Neural progenitor cell (in vitro differentiated cells): Measurements from ENCODE around the gene FBLN1. TPM values are rescaled to one million over a fixed set of nuclear protein-coding genes. Genes with fewer than 3 reads are reported as not detected.

Experiments used
- DNase-seq: peaks from one replicate; pipeline ENCODE4 v3.0.0-alpha.2; 2016; ENCODE audit warnings: low spot score
- H2AFZ ChIP-seq: fragments of 200-600 bp; sonication (generic); replicated peaks from 2 replicates; pipeline ENCODE4 v1.6.1; 2016; ENCODE audit warnings: antibody characterized with exemption
- H3F3A ChIP-seq: fragments of 200-600 bp; sonication (generic); 2 replicates; pipeline ENCODE4 v1.6.1; 2016; ENCODE audit warnings: antibody characterized with exemption, low read depth
- H3K27ac ChIP-seq: fragments of 200-600 bp; sonication (generic); 2 replicates; pipeline ENCODE4 v1.5.1; 2016; ENCODE audit warnings: mild to moderate bottlenecking
- H3K27me3 ChIP-seq: fragments of 200-600 bp; sonication (generic); 2 replicates; pipeline ENCODE4 v1.6.1; 2016; ENCODE audit warnings: mild to moderate bottlenecking, moderate library complexity
- H3K36me3 ChIP-seq: fragments of 200-600 bp; sonication (generic); 2 replicates; pipeline ENCODE4 v1.5.1; 2016
- H3K4me1 ChIP-seq: fragments of 200-600 bp; sonication (generic); 2 replicates; pipeline ENCODE4 v1.6.1; 2016; ENCODE audit warnings: mixed run types
- H3K4me2 ChIP-seq: fragments of 200-600 bp; sonication (generic); 2 replicates; pipeline ENCODE4 v1.6.1; 2016
- H3K4me3 ChIP-seq: fragments of 200-600 bp; sonication (generic); 2 replicates; pipeline ENCODE4 v1.5.1; 2016
- H3K79me2 ChIP-seq: fragments of 200-600 bp; sonication (generic); 2 replicates; pipeline ENCODE4 v1.6.1; 2016; ENCODE audit warnings: low read depth
- H3K9ac ChIP-seq: fragments of 200-600 bp; sonication (generic); 2 replicates; pipeline ENCODE4 v1.6.1; 2016
- H3K9me3 ChIP-seq: fragments of 200-600 bp; sonication (generic); 2 replicates; pipeline ENCODE4 v1.5.1; 2016; ENCODE audit warnings: low read depth
- H4K20me1 ChIP-seq: fragments of 200-600 bp; sonication (generic); 2 replicates; pipeline ENCODE4 v1.6.1; 2016; ENCODE audit warnings: low read depth
- H3K27ac Mint-ChIP-seq: 3 replicates; pipeline ENCODE4 v1.8.0; 2021; ENCODE audit warnings: mixed read lengths
- H3K27me3 Mint-ChIP-seq: 2 replicates; pipeline ENCODE4 v1.8.0; 2022; ENCODE audit warnings: low read depth, mild to moderate bottlenecking, inconsistent platforms, moderate library complexity, mixed read lengths; ENCODE audit not compliant: insufficient read depth
- H3K36me3 Mint-ChIP-seq: 3 replicates; pipeline ENCODE4 v1.8.0; 2021; ENCODE audit warnings: mixed read lengths
- H3K4me1 Mint-ChIP-seq: 3 replicates; pipeline ENCODE4 v1.8.0; 2021; ENCODE audit warnings: mixed read lengths
- H3K4me3 Mint-ChIP-seq: 3 replicates; pipeline ENCODE4 v1.8.0; 2021; ENCODE audit warnings: mild to moderate bottlenecking, moderate library complexity, mixed read lengths
- H3K9me3 Mint-ChIP-seq: 3 replicates; pipeline ENCODE4 v1.8.0; 2020; ENCODE audit warnings: mixed read lengths
- EZH2 ChIP-seq: fragments of 200-600 bp; sonication (generic); IDR thresholded peaks from 2 replicates; pipeline ENCODE4 v1.6.1; 2017; ENCODE audit warnings: antibody characterized with exemption, mild to moderate bottlenecking, moderate library complexity
- EZH2phosphoT487 ChIP-seq: fragments of 200-600 bp; sonication (generic); IDR thresholded peaks from 2 replicates; pipeline ENCODE4 v1.6.1; 2017; ENCODE audit warnings: antibody characterized with exemption
- small RNA-seq: library from RNA; depleted of rRNA; stranded (forward); fragments of <200 nt; gene quantifications from one replicate; pipeline ENCODE3, GENCODE V24; 2015
- total RNA-seq: library from RNA; depleted of rRNA; stranded (reverse); fragments of >200 nt; gene quantifications from 2 replicates; pipeline ENCODE4 v1.2.3, GENCODE V29; 2015; ENCODE audit warnings: low replicate concordance
- TF ChIP-seq, protein P1 (sequence below): fragments of 200-600 bp; sonication (generic); IDR thresholded peaks from 2 replicates; pipeline ENCODE4 v1.5.1; 2017; ENCODE audit warnings: antibody characterized with exemption, mild to moderate bottlenecking

FBLN1 gene
- total RNA-seq, 1 donor from 2014 or later = 84.3 TPM

DNA sequence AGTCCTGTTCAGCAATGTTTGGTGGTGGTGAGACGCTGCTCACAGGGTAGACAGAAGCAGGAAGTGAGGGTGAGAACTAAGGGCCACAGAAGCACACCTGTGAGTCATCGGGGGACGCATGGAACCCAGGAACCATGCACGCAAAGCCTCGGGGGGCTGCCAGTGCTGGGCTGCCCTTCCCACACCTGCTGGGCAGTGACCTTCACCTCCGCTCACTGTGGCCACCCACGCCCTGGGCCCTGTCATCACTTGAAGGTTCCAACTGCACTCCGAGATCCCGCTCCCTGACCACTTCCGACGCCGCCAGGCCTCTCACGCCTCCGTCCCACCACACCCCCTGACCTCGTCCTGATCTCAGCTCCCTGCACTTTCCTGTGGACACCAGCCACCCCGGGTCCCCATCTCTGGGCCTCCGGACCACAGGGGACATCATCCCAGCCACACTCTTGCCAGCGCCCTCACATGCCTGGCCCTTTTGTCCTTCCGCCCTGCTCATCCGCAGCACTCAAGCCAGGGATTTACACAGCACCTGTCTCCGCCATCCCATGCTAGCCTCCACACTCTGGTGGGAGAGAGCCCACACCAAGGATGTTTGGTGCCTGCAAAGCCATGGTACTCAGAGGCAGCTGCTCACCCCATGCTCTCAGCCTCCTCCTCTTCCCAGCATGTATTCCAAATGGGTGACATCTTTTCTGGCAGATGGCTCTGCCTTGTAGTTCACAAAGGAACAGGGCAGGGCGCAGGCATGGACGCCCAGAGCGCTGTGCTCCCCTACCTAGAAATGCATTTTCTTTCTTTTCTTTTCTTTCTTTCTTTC is 145.8 kb downstream of the FBLN1 start:
- DNase-seq = no peak
- no peak overlapping the region for H3K27ac ChIP-seq
- H3K4me3 ChIP-seq = no peak overlapping the region
- H3K79me2 ChIP-seq = no peaks in the 10 kb centered on the region
- TF ChIP-seq EZH2phosphoT487 = no peak
- H3K36me3 ChIP-seq = no peaks in the 10 kb centered on the region
- no peaks in the 10 kb centered on the region for H4K20me1 ChIP-seq
- peak overlapping the region; percentile 71 for H3K4me3 Mint-ChIP-seq
- peak overlapping the region; percentile 52 for H3K27ac Mint-ChIP-seq
- H3K9me3 ChIP-seq = no peaks in the 10 kb centered on the region
- H3K4me2 ChIP-seq = no peak overlapping the region
- H3F3A ChIP-seq = peaks cover 4% of the 10 kb centered on the region
- H3K27me3 ChIP-seq = peaks cover 42% of the 10 kb centered on the region
- H3K4me1 ChIP-seq = no peaks in the 10 kb centered on the region
- H3K4me1 Mint-ChIP-seq = peaks cover 26% of the 10 kb centered on the region
- H3K9ac ChIP-seq = no peak overlapping the region
- H3K36me3 Mint-ChIP-seq = no peaks in the 10 kb centered on the region
- H3K9me3 Mint-ChIP-seq = no peaks in the 10 kb centered on the region
- H3K27me3 Mint-ChIP-seq = peaks cover 21% of the 10 kb centered on the region
- no peak overlapping the region for H2AFZ ChIP-seq

DNA sequence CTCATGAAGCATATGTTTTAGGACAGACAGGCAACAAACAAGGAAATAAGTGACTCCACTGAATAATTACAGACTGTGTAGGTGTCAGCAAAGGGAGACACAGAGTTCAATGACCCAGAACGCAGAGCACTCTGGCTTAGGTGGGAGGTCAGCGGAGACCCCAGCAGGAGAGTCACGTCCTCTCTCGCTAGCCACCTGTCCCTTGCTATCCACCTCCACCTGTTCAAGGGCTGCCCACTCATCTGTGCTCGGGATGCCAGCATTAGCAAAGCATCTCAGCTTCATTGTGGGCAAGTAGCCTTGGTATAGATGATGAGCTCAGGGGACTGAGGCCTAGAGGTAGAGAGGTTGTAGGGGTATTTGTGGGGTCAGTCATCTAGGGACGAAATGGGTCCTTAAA is 147.1 kb downstream of the FBLN1 start:
- peaks cover 19% of the 10 kb centered on the region for H3K27me3 Mint-ChIP-seq
- no peak overlapping the region for H3K27ac Mint-ChIP-seq
- TF ChIP-seq EZH2phosphoT487 (no peak), EZH2 (no peak)
- TF ChIP-seq, protein P1, sequence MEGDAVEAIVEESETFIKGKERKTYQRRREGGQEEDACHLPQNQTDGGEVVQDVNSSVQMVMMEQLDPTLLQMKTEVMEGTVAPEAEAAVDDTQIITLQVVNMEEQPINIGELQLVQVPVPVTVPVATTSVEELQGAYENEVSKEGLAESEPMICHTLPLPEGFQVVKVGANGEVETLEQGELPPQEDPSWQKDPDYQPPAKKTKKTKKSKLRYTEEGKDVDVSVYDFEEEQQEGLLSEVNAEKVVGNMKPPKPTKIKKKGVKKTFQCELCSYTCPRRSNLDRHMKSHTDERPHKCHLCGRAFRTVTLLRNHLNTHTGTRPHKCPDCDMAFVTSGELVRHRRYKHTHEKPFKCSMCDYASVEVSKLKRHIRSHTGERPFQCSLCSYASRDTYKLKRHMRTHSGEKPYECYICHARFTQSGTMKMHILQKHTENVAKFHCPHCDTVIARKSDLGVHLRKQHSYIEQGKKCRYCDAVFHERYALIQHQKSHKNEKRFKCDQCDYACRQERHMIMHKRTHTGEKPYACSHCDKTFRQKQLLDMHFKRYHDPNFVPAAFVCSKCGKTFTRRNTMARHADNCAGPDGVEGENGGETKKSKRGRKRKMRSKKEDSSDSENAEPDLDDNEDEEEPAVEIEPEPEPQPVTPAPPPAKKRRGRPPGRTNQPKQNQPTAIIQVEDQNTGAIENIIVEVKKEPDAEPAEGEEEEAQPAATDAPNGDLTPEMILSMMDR = no peak
- H3K79me2 ChIP-seq = no peaks in the 10 kb centered on the region
- H3K27ac ChIP-seq = no peak overlapping the region
- H3K4me1 ChIP-seq = no peaks in the 10 kb centered on the region
- H3K4me1 Mint-ChIP-seq = peaks cover 26% of the 10 kb centered on the region
- H3K9ac ChIP-seq = no peak overlapping the region
- no peak overlapping the region for H2AFZ ChIP-seq
- H3F3A ChIP-seq = peaks cover 4% of the 10 kb centered on the region
- no peaks in the 10 kb centered on the region for H4K20me1 ChIP-seq
- no peak overlapping the region for H3K4me2 ChIP-seq
- H3K4me3 Mint-ChIP-seq = no peak overlapping the region
- H3K9me3 ChIP-seq = no peaks in the 10 kb centered on the region
- H3K4me3 ChIP-seq = no peak overlapping the region
- H3K36me3 ChIP-seq = no peaks in the 10 kb centered on the region
- H3K9me3 Mint-ChIP-seq = no peaks in the 10 kb centered on the region
- no peak for DNase-seq
- peaks cover 31% of the 10 kb centered on the region for H3K27me3 ChIP-seq
- no peaks in the 10 kb centered on the region for H3K36me3 Mint-ChIP-seq

DNA sequence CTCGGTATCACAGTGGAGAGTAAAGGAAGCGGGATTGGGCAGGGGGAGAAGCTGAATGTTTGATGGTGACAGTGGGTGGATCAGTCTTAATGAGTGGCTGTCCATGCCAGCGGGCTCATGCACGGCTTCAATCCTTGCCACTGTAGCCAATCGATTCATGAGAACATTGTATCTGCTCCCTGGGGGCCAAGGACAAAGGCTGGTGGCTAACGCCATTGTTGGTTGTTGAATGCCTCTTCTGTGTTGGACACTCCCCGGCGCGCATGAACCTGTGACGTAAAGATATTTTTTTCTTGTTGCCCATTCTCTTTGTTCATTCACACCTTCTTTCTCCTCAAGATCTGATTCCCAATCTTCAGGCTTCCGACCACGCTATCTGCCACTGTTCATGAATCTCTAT is 148.0 kb downstream of the FBLN1 start:
- no peaks in the 10 kb centered on the region for H3K9me3 Mint-ChIP-seq
- Histone ChIP-seq H3K27ac (no peak overlapping the region), H3K9ac (no peak overlapping the region), H3K79me2 (no peaks in the 10 kb centered on the region), H3K4me2 (no peak overlapping the region), H3F3A (peaks cover 4% of the 10 kb centered on the region), H3K36me3 (no peaks in the 10 kb centered on the region), H4K20me1 (no peaks in the 10 kb centered on the region), H3K4me1 (no peaks in the 10 kb centered on the region), H3K27me3 (peaks cover 22% of the 10 kb centered on the region), H3K9me3 (no peaks in the 10 kb centered on the region), H3K4me3 (no peak overlapping the region), H2AFZ (no peak overlapping the region)
- no peaks in the 10 kb centered on the region for H3K36me3 Mint-ChIP-seq
- no peak overlapping the region for H3K4me3 Mint-ChIP-seq
- TF ChIP-seq EZH2phosphoT487 = no peak
- H3K27me3 Mint-ChIP-seq = peaks cover 17% of the 10 kb centered on the region
- H3K4me1 Mint-ChIP-seq = peaks cover 26% of the 10 kb centered on the region
- DNase-seq = no peak
- H3K27ac Mint-ChIP-seq = no peak overlapping the region

Small RNAs within 50 kb of the gene (small RNA-seq; reads per million reads assigned to genes)
- gene RNU6-1161P = not detected

Other genes starting within 250 kb of the FBLN1 start
- gene UPK3A, start 217.9 kb upstream of the FBLN1 start, total RNA-seq = 0.50 TPM in 1 of 2 replicates, not detected in the other
- gene FAM118A, start 192.9 kb upstream of the FBLN1 start, total RNA-seq = 62.8 and 75.1 TPM in 2 replicates
- gene SMC1B, start 89.3 kb upstream of the FBLN1 start, total RNA-seq = 0.06 and 0.09 TPM in 2 replicates
- gene RIBC2, start 89.2 kb upstream of the FBLN1 start, total RNA-seq = 0.59 and 2.0 TPM in 2 replicates
- 125 and 168 TPM in 2 replicates for gene ATXN10, start 169.0 kb downstream of the FBLN1 start, total RNA-seq